Ramos (cell line): Measurements from ENCODE around the gene SPOCK1.
"Not testable (repeated sequence)": the region's sequence is repeated elsewhere in the genome, so short reads cannot be mapped to it uniquely, and the experiment has no call there.

Experiments
- in situ Hi-C: fragments of 300-500 bp; cut with MboI; formaldehyde crosslinking; loops from one replicate; pipeline ENCODE4 v1.14.3; 2022; ENCODE audit warnings: low sequenced_read_pairs; ENCODE audit not compliant: unreplicated experiment

Gene SPOCK1

GRCh38 chr5:137498736-137499505 is at the start of gene SPOCK1:
Gene SPOCK1 (minus strand): TSS chr5:137499326.
- in situ Hi-C loops: no loop called here

- in situ Hi-C loops: no loop called here
These were observed 46.8 kb upstream of the SPOCK1 start for GRCh38 chr5:137545956-137546355.

- in situ Hi-C loops: not testable (repeated sequence)
These were observed 36.3 kb upstream of the SPOCK1 start for GRCh38 chr5:137535449-137535848.

GRCh38 chr5:137533963-137534362 is 34.8 kb upstream of the SPOCK1 start:
- in situ Hi-C loops: no loop called here

- in situ Hi-C loops: no loop called here
These were observed 32.1 kb upstream of the SPOCK1 start for GRCh38 chr5:137531266-137531665.

- in situ Hi-C loops: no loop called here
These were observed 22.1 kb upstream of the SPOCK1 start for GRCh38 chr5:137521246-137521645.

- in situ Hi-C loops: no loop called here
These were observed 17.8 kb upstream of the SPOCK1 start for GRCh38 chr5:137516961-137517360.

- in situ Hi-C loops: no loop called here
These were observed 17.2 kb upstream of the SPOCK1 start for GRCh38 chr5:137516251-137516797.

GRCh38 chr5:137515238-137515637 is 16.1 kb upstream of the SPOCK1 start:
- in situ Hi-C loops: no loop called here

- in situ Hi-C loops: no loop called here
These were observed 11.5 kb upstream of the SPOCK1 start for GRCh38 chr5:137510671-137511070.

- in situ Hi-C loops: no loop called here
These were observed 8.0 kb upstream of the SPOCK1 start for GRCh38 chr5:137507150-137507549.

GRCh38 chr5:137506296-137506695 is 7.2 kb upstream of the SPOCK1 start:
- in situ Hi-C loops: no loop called here

GRCh38 chr5:137504916-137505315 is 5.8 kb upstream of the SPOCK1 start:
- in situ Hi-C loops: no loop called here

- in situ Hi-C loops: no loop called here
These were observed 4.3 kb upstream of the SPOCK1 start for GRCh38 chr5:137503456-137503855.

- in situ Hi-C loops: no loop called here
These were observed 3.5 kb upstream of the SPOCK1 start for GRCh38 chr5:137502632-137503031.

GRCh38 chr5:137501846-137502406 is 2.8 kb upstream of the SPOCK1 start:
- in situ Hi-C loops: no loop called here

GRCh38 chr5:137501226-137501625 is 2.1 kb upstream of the SPOCK1 start:
- in situ Hi-C loops: no loop called here

GRCh38 chr5:137500615-137501225 is 1.6 kb upstream of the SPOCK1 start:
- in situ Hi-C loops: no loop called here

- in situ Hi-C loops: not testable (repeated sequence)
These were observed 351 bp upstream of the SPOCK1 start for GRCh38 chr5:137499506-137499847.

- in situ Hi-C loops: no loop called here
These were observed 808 bp downstream of the SPOCK1 start for GRCh38 chr5:137498301-137498735.
